Adrenal gland (tissue), 12 donors: ENCODE data around the gene GCN1. TPM values are rescaled to one million over a fixed set of nuclear protein-coding genes. Genes with fewer than 3 reads are reported as not detected.

Source experiments
- DNase-seq, 7 donors: peaks; one replicate each; pipeline ENCODE4 v3.0.0-alpha.2; 2019 to 2020
- H3K27ac ChIP-seq, 5 donors: fragments of 200-600 bp; sonication (generic) in 4 of 5; 1 replicate in 3 of 5; 2 replicates in 2 of 5; pipeline versions ENCODE4 v1.5.1 to v1.8.0; 2016 to 2020; ENCODE audit warnings: mild to moderate bottlenecking in 1 of 5
- H3K27me3 ChIP-seq: fragments of 200-600 bp; 2 replicates; pipeline ENCODE4 v1.8.0; 2021
- H3K36me3 ChIP-seq, 2 donors: fragments of 200-600 bp; replicated peaks in 1 of 2; 1 replicate in 1 of 2; 2 replicates in 1 of 2; pipeline versions ENCODE4 v1.5.1 to v1.8.0; 2018 to 2022
- H3K4me1 ChIP-seq, 2 donors: fragments of 200-600 bp; replicated peaks in 1 of 2; 1 replicate in 1 of 2; 2 replicates in 1 of 2; pipeline versions ENCODE4 v1.5.1 to v1.8.0; 2018 to 2021
- H3K4me3 ChIP-seq, 4 donors: fragments of 200-600 bp; sonication (generic) in 3 of 4; one replicate each; pipeline ENCODE4 v1.5.1; 2016 to 2018
- H3K9me3 ChIP-seq, 3 donors: fragments of 200-600 bp; sonication (generic) in 1 of 3; replicated peaks in 1 of 3; 1 replicate in 2 of 3; 2 replicates in 1 of 3; pipeline versions ENCODE4 v1.5.1 to v1.8.0; 2016 to 2021
- CTCF ChIP-seq, 6 experiments: fragments of 450-650 bp in 4 of 6; fragments of 200-600 bp in 2 of 6; sonication (generic) in 1 of 6; IDR thresholded peaks; 1 replicate in 5 of 6; 2 replicates in 1 of 6; pipeline versions ENCODE4 v1.5.1 to v1.8.0; 2016 to 2021; ENCODE audit warnings: antibody characterized with exemption in 6 of 6, mild to moderate bottlenecking in 2 of 6, moderate library complexity in 1 of 6
- POLR2A ChIP-seq, 2 donors: fragments of 450-650 bp; IDR thresholded peaks; one replicate each; pipeline ENCODE4 v1.6.1; 2017; ENCODE audit warnings: antibody characterized with exemption in 2 of 2, mild to moderate bottlenecking in 2 of 2, moderate library complexity in 1 of 2
- WGBS, 4 donors: extraction: QIAGEN DNeasy Blood & Tissue Kit in 2 of 4; methylation state at CpG; one replicate each; pipeline versions ENCODE4 v1.1.5 to v1.1.7; 2013 to 2017; 5-methylcytosine and 5-hydroxymethylcytosine counted together
- intact Hi-C, 2 donors: fragments of 100-400 bp; cut with DNase I; formaldehyde crosslinking; loops; one replicate each; pipeline versions ENCODE4 v1.14.1 to v1.15.0; 2022 to 2023
- polyA plus RNA-seq, 3 donors: library from polyadenylated mRNA; stranded (reverse); fragments of 200-250 nt in 2 of 3; fragments of 350-450 nt in 1 of 3; fragmentation: Illumina TruSeq in 1 of 3; extraction: RNeasy Lipid Tissue Mini Kit (QIAGEN cat#74804) in 1 of 3; gene quantifications; one replicate each; pipeline ENCODE4 v1.2.3, GENCODE V29; 2013 to 2014
- total RNA-seq, 9 donors: library from RNA; depleted of rRNA in 4 of 9; stranded (reverse); fragments of >200 nt in 4 of 9; fragments of 120-200 nt in 1 of 9; fragmentation: NEBNext Ultra II Directional in 1 of 9; extraction: Animal tissue kit (Norgen Biotek cat#: 25700) in 1 of 9; gene quantifications; one replicate each; pipeline versions ENCODE4 v1.1.0 to v1.2.4, GENCODE V29; 2013 to 2023
- donor health status: healthy with polysubstance abuse.
- donor health status: Bipolar disorder and iron deficiency.
- donor health status: DM: yes; HTN: yes; CAD: no.
- donor health status: DM: no; HTN: no; CAD: no.
- donor health status: DM: no; HTN: no; CAD: no.
- donor health status: DM: yes; HTN: yes; CAD: no.

Gene GCN1
- total and polyA plus RNA-seq, 12 donors: 22.0 to 98.5 (median 46.5) TPM

- Histone ChIP-seq H3K4me3 (no peak overlapping the region), H3K4me1 (no peaks in the 10 kb centered on the region), H3K9me3 (no peaks in the 10 kb centered on the region), H3K27me3 (no peaks in the 10 kb centered on the region), H3K27ac (no peak overlapping the region), H3K36me3 (peaks cover 0 to 96% of the 10 kb centered on the region in 2 donors)
- intact Hi-C loops: loop anchor here in 1 of 2 donors (5.0 kb wide), 1 partner anchor 38 kb away; no protein-coding TSS in a partner anchor
- 94 to 96% (median 95%) methylated on average over 10 to 11 of the region's 11 CpGs for WGBS, 4 donors
- TF ChIP-seq CTCF (IDR thresholded peaks at IDR 0.05) (no peak), POLR2A (IDR thresholded peaks at IDR 0.05) (no peak)
- no peak for DNase-seq
These were observed 19.0 kb downstream of the GCN1 start for GRCh38 chr12:120175537-120175936.

GRCh38 chr12:120175062-120175461, 19.5 kb downstream of the GCN1 start:
- no peaks in the 10 kb centered on the region for H3K27me3 ChIP-seq
- TF ChIP-seq POLR2A (IDR thresholded peaks at IDR 0.05) (no peak), CTCF (IDR thresholded peaks at IDR 0.05) (no peak)
- intact Hi-C loops: loop anchor here in 1 of 2 donors (5.0 kb wide), 1 partner anchor 38 kb away; no protein-coding TSS in a partner anchor
- WGBS, 4 donors: 90 to 95% (median 93%) methylated on average over 5 of the region's 5 CpGs
- DNase-seq: no peak
- H3K27ac ChIP-seq: no peak overlapping the region
- no peak overlapping the region for H3K4me3 ChIP-seq
- H3K9me3 ChIP-seq: no peaks in the 10 kb centered on the region
- H3K36me3 ChIP-seq: peaks cover 0 to 98% of the 10 kb centered on the region in 2 donors
- H3K4me1 ChIP-seq: no peaks in the 10 kb centered on the region

DNA sequence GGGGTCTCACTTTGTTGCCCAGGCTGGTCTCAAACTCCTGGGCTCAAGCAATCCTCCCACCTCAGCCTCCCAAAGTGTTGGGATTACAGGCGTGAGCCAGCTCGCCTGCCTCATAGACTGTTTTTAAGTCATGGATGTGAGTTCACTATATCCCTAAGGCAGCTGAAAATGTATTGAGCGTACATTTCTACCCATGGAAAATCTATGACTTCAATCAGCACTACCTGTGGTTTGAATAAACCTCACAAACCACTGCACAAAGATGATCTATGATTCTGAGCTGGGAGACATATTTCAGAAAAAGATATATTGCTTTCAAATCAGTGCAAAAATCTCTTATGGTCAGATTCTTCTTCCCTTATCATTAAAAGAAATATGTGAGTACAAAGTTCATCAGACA, 22.5 kb downstream of the GCN1 start:
- TF ChIP-seq POLR2A (IDR thresholded peaks at IDR 0.05) (no peak), CTCF (IDR thresholded peaks at IDR 0.05) (no peak)
- no peaks in the 10 kb centered on the region for H3K27me3 ChIP-seq
- intact Hi-C loops: no loop called here
- H3K36me3 ChIP-seq: peaks cover 0 to 95% of the 10 kb centered on the region in 2 donors
- DNase-seq: no peak
- no peak overlapping the region for H3K27ac ChIP-seq
- no peaks in the 10 kb centered on the region for H3K9me3 ChIP-seq
- no peaks in the 10 kb centered on the region for H3K4me1 ChIP-seq
- H3K4me3 ChIP-seq: no peak overlapping the region
- 94 to 97% (median 95%) methylated on average over 3 of the region's 3 CpGs for WGBS, 4 donors

DNA sequence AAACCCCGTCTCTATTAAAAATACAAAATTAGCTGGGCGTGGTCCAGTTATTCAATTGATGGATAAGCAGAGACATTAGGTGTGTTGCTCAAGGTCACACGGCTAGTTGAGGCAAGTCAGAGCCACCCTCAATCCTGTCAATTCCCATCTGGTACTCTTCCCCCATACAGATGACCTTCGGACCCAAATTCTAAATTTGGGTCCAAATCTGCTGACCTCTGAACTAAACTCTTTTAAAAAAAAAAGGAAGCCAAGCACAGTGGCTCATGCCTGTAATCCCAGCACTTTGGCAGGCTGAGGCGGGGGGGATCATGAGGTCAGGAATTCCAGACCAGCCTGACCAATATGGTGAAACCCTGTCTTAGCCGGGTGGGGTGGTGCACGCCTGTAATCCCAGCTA, 23.9 kb downstream of the GCN1 start:
- Histone ChIP-seq H3K27ac (no peak overlapping the region), H3K4me3 (no peak overlapping the region), H3K4me1 (no peaks in the 10 kb centered on the region), H3K36me3 (peaks cover 0 to 93% of the 10 kb centered on the region in 2 donors), H3K27me3 (no peaks in the 10 kb centered on the region), H3K9me3 (no peaks in the 10 kb centered on the region)
- TF ChIP-seq POLR2A (IDR thresholded peaks at IDR 0.05) (no peak), CTCF (IDR thresholded peaks at IDR 0.05) (no peak)
- no peak for DNase-seq
- 90 to 94% (median 92%) methylated on average over 4 to 7 of the region's 7 CpGs for WGBS, 4 donors
- intact Hi-C loops: no loop called here
